Measurements from ENCODE around the gene MYO3B. TPM values are rescaled to one million over a fixed set of nuclear protein-coding genes. Genes with fewer than 3 reads are reported as not detected.
A peak's percentile ranks its signal among the peaks of the same experiment; 100 is the strongest.

MYO3B gene
- total RNA-seq, 1 experiment from 2014 or later, result not detected

DNA sequence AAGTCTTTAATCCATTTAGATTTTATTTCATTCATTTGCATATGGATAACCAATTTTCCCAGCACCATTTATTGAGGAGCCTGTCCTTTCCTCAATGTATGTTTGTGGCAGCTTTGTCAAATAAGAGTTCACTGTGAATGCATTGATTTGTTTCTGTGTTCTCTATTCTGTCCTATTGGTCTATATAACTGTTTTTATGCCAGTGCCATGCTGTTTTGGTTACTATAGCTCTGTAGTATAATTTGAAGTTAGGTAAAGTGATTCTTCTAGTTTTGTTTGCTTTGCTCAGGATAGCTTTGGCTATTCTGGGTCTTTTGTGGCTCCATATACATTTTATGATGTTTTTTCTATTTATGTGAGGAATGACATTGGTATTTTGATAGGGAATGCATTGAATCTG lies 7.4 kb downstream of the MYO3B start:
- ChIA-PET POLR2A (no interaction called here), CTCF (interaction anchor here (0.6 kb wide), 1 partner anchor 300 kb away, joined by 3 read pairs; no protein-coding TSS in a partner anchor)
- intact Hi-C loops (cut with micrococcal nuclease), result no loop called here
- BruUV-seq (replicated peaks), result no TSS peak
- TF ChIP-seq, protein P1, sequence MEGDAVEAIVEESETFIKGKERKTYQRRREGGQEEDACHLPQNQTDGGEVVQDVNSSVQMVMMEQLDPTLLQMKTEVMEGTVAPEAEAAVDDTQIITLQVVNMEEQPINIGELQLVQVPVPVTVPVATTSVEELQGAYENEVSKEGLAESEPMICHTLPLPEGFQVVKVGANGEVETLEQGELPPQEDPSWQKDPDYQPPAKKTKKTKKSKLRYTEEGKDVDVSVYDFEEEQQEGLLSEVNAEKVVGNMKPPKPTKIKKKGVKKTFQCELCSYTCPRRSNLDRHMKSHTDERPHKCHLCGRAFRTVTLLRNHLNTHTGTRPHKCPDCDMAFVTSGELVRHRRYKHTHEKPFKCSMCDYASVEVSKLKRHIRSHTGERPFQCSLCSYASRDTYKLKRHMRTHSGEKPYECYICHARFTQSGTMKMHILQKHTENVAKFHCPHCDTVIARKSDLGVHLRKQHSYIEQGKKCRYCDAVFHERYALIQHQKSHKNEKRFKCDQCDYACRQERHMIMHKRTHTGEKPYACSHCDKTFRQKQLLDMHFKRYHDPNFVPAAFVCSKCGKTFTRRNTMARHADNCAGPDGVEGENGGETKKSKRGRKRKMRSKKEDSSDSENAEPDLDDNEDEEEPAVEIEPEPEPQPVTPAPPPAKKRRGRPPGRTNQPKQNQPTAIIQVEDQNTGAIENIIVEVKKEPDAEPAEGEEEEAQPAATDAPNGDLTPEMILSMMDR (IDR thresholded peaks at IDR 0.05; ENCODE audit: unreplicated experiment), result no peak
- no peaks in the 10 kb centered on the region for H3K27me3 Mint-ChIP-seq (ENCODE audit: insufficient read depth, unreplicated experiment)
- peaks cover 45% of the 10 kb centered on the region for H3K9me3 Mint-ChIP-seq (ENCODE audit: unreplicated experiment)
- peaks cover 9% of the 10 kb centered on the region for H3K4me1 Mint-ChIP-seq (ENCODE audit: insufficient read depth, unreplicated experiment)
- H3K27ac Mint-ChIP-seq (ENCODE audit: low read depth, unreplicated experiment), result no peak overlapping the region
- H3K4me3 Mint-ChIP-seq (ENCODE audit: unreplicated experiment), result no peak overlapping the region
- no peaks in the 10 kb centered on the region for H3K36me3 Mint-ChIP-seq (ENCODE audit: insufficient read depth, unreplicated experiment)
- no peak for DNase-seq (ENCODE audit: unreplicated experiment)

DNA sequence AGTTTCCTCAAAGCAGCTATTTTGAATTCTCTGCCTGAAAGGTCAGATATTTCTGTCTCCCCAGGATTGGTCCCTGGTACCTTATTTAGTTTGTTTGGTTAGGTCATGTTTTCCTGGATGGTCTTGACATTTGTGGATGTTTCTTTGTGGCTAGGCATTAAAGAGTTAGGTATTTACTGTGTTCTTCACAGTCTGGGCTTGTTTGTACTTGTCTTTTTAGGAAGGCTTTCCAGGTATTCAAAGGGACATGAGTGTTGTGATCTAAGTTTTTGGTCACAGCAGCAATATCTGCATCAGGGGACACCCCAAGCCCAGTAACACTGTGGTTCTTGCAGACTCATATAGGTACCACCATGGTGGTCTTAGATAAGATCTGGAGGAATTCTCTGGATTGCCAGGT lies 11.8 kb downstream of the MYO3B start:
- DNase-seq (ENCODE audit: unreplicated experiment), result peak; percentile 5
- Mint-ChIP-seq H3K27ac (ENCODE audit: low read depth, unreplicated experiment) (peak overlapping the region; percentile 55), H3K4me3 (ENCODE audit: unreplicated experiment) (no peak overlapping the region), H3K9me3 (ENCODE audit: unreplicated experiment) (peaks cover 36% of the 10 kb centered on the region), H3K27me3 (ENCODE audit: insufficient read depth, unreplicated experiment) (no peaks in the 10 kb centered on the region), H3K4me1 (ENCODE audit: insufficient read depth, unreplicated experiment) (peaks cover 11% of the 10 kb centered on the region), H3K36me3 (ENCODE audit: insufficient read depth, unreplicated experiment) (no peaks in the 10 kb centered on the region)
- BruUV-seq (replicated peaks), result no TSS peak
- ChIA-PET CTCF (interaction anchor here (0.6 to 1.3 kb wide), 3 partner anchors 10 to 324 kb away, joined by 3 read pairs; no protein-coding TSS in a partner anchor), POLR2A (interaction anchor here (0.7 kb wide), 1 partner anchor 9 kb away, joined by 3 read pairs; no protein-coding TSS in a partner anchor)
- TF ChIP-seq, protein P1 (IDR thresholded peaks at IDR 0.05; ENCODE audit: unreplicated experiment), result no peak
- intact Hi-C loops (cut with micrococcal nuclease), result no loop called here

DNA sequence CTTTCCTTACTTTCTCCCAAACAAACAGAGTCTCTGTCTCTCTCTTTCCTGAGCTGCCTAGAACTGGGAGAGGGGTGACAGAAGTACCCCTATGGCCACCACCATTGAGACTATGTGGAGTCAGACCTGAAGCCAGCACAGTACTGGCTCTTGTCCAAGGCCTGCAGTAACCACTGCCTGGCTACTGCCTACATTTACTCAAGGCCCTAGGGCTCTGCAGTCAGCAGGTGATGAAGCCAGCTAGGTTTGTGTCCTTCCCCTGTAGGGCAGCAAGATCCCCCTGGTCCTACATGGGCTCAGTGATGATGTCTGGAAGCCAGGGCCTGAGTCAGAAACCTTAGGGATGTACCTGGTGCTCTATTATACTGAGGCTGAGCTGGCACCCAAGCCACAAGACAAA lies 12.2 kb downstream of the MYO3B start:
- BruUV-seq (replicated peaks), result no TSS peak
- intact Hi-C loops (cut with micrococcal nuclease), result no loop called here
- CTCF ChIA-PET, result interaction anchor here (0.6 to 1.3 kb wide), 3 partner anchors 10 to 325 kb away, joined by 3 read pairs; no protein-coding TSS in a partner anchor

DNA sequence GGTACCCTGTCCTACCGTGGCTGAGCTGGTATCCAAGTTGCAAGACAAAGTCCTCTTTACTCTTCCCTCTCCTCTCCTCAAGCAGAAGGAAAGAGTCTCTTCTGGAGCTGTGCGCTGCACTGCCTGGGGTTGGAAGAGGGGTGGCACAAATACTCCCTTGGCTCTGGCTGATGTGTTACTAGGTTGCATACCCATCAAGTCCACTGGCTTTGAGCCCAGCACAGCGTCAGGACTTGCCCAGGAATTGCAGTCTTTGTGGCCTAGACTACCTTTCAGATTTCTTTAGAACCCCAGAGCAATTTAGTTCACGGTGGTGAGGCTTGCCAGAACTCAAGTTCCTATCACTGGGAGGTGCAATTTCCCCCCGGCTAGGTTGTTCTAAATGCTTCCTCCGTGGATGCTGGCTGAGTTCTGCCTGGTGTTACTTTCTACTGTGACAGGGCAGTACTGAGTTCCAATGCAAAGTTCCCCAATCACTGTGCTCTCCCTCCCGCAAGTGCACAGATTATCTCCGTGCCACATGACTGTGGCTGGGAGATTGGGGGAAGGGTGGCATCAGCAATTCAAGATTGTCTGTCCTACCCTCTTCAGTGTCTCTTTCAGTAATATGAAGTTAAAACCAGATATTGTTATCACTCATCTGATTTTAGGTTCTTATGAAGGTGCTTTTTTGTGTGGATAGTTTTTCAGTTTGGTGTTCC lies 13.4 kb downstream of the MYO3B start:
- Mint-ChIP-seq H3K4me3 (ENCODE audit: unreplicated experiment) (no peak overlapping the region), H3K4me1 (ENCODE audit: insufficient read depth, unreplicated experiment) (peaks cover 11% of the 10 kb centered on the region), H3K27me3 (ENCODE audit: insufficient read depth, unreplicated experiment) (no peaks in the 10 kb centered on the region), H3K27ac (ENCODE audit: low read depth, unreplicated experiment) (no peak overlapping the region), H3K9me3 (ENCODE audit: unreplicated experiment) (peaks cover 25% of the 10 kb centered on the region), H3K36me3 (ENCODE audit: insufficient read depth, unreplicated experiment) (no peaks in the 10 kb centered on the region)
- ChIA-PET CTCF (no interaction called here), POLR2A (no interaction called here)
- peak; percentile 45 for DNase-seq (ENCODE audit: unreplicated experiment)
- TF ChIP-seq, protein P1 (IDR thresholded peaks at IDR 0.05; ENCODE audit: unreplicated experiment), result no peak
- BruUV-seq (replicated peaks), result no TSS peak
- intact Hi-C loops (cut with micrococcal nuclease), result no loop called here

More for the DNA sequence above, 12.2 kb downstream of the MYO3B start:
- DNase-seq (ENCODE audit: unreplicated experiment), result peak; percentile 9
- POLR2A ChIA-PET, result interaction anchor here (0.7 kb wide), 1 partner anchor 10 kb away, joined by 3 read pairs; no protein-coding TSS in a partner anchor
- Mint-ChIP-seq H3K4me1 (ENCODE audit: insufficient read depth, unreplicated experiment) (peaks cover 11% of the 10 kb centered on the region), H3K9me3 (ENCODE audit: unreplicated experiment) (peaks cover 32% of the 10 kb centered on the region), H3K27me3 (ENCODE audit: insufficient read depth, unreplicated experiment) (no peaks in the 10 kb centered on the region), H3K36me3 (ENCODE audit: insufficient read depth, unreplicated experiment) (no peaks in the 10 kb centered on the region), H3K27ac (ENCODE audit: low read depth, unreplicated experiment) (peak overlapping the region; percentile 55), H3K4me3 (ENCODE audit: unreplicated experiment) (no peak overlapping the region)
- TF ChIP-seq, protein P1 (IDR thresholded peaks at IDR 0.05; ENCODE audit: unreplicated experiment), result no peak
